K562 (cell line): ENCODE data around the gene YPEL5. TPM values are rescaled to one million over a fixed set of nuclear protein-coding genes. Genes with fewer than 3 reads are reported as not detected.

ENCODE experiments used
- ATAC-seq: fragments of 200-7000 bp; cut with Tn5 transposase; 3 replicates; pipeline ENCODE4 v1.9.1; 2020; ENCODE audit warnings: moderate library complexity
- BruUV-seq: library from RNA; stranded (reverse); fragments of 400-500 nt; replicated peaks from 2 replicates; lab custom pipeline; 2021; lab: Mats Ljungman, UMichigan
- CTCF ChIA-PET: fragments of 300-600 bp; formaldehyde crosslinking; extraction: SDS; loops from one replicate; lab custom pipeline; 2021; ENCODE audit warnings: low intra/inter-chr PET ratio; lab: Yijun Ruan, JAX
- POLR2A ChIA-PET: fragments of 300-600, 350-650 bp; sonication (Branson Sonifier 250); formaldehyde crosslinking; extraction: SDS; loops from one replicate; lab custom pipeline; 2021; ENCODE audit warnings: antibody characterized with exemption, inconsistent platforms; lab: Yijun Ruan, JAX
- DNase-seq, 4 experiments: peaks; one replicate each; pipeline versions ENCODE4 v3.0.0 to v3.0.0-alpha.2; 2011 to 2018; ENCODE audit warnings: low spot score in 3 of 4, mixed read lengths in 3 of 4; ENCODE audit errors: extremely low read depth in 1 of 4
- FAIRE-seq: peaks from 2 replicates; lab custom pipeline; 2011; peaks lifted over from hg19 to GRCh38; lab: Jason Lieb, UNC
- H2AFZ ChIP-seq: 2 replicates; pipeline ENCODE4 v1.6.0; 2011; ENCODE audit warnings: low read depth, low read length, control low read depth, inconsistent platforms
- H3K27ac ChIP-seq: fragments of 200-600 bp; 3 replicates; pipeline ENCODE4 v1.8.0; 2011; ENCODE audit warnings: low read depth, mild to moderate bottlenecking, control low read depth, inconsistent platforms, low read length, moderate library complexity, mixed read lengths; ENCODE audit errors: extremely low read depth
- H3K27me3 ChIP-seq, 2 experiments: fragments of 300-600 bp in 1 of 2; 2 replicates in 1 of 2; 3 replicates in 1 of 2; pipeline versions ENCODE4 v1.6.0 to v1.8.0; 2011; ENCODE audit warnings: inconsistent platforms in 2 of 2, low read length in 2 of 2, mild to moderate bottlenecking in 1 of 2, mixed read lengths in 1 of 2, moderate library complexity in 1 of 2; ENCODE audit not compliant: control insufficient read depth in 2 of 2, insufficient read depth in 2 of 2
- H3K36me3 ChIP-seq: fragments of 300-600 bp; 3 replicates; pipeline ENCODE4 v1.8.0; 2011; ENCODE audit warnings: mild to moderate bottlenecking, low read length, inconsistent platforms; ENCODE audit not compliant: control insufficient read depth, insufficient read depth
- H3K4me1 ChIP-seq, 2 experiments: fragments of 200-600 bp in 1 of 2; replicated peaks in 1 of 2; 2 replicates in 1 of 2; 3 replicates in 1 of 2; pipeline versions ENCODE4 v1.5.1 to v1.8.0; 2011; ENCODE audit warnings: inconsistent platforms in 2 of 2, low read length in 2 of 2, mild to moderate bottlenecking in 1 of 2, mixed read lengths in 1 of 2, moderate library complexity in 1 of 2; ENCODE audit not compliant: control insufficient read depth in 2 of 2, insufficient read depth in 2 of 2
- H3K4me2 ChIP-seq: 2 replicates; pipeline ENCODE4 v1.6.1; 2011; ENCODE audit warnings: low read length, control low read depth, inconsistent platforms, mixed read lengths; ENCODE audit not compliant: insufficient read depth
- H3K4me3 ChIP-seq: fragments of 200-600 bp; sonication (generic), shearing (Covaris generic); 2 replicates; pipeline ENCODE4 v1.5.1; 2016; ENCODE audit warnings: control low read depth, inconsistent platforms
- H3K79me2 ChIP-seq: fragments of 200-600 bp; 3 replicates; pipeline ENCODE4 v1.8.0; 2011; ENCODE audit warnings: low read length, inconsistent platforms; ENCODE audit not compliant: control insufficient read depth, insufficient read depth
- H3K9ac ChIP-seq, 2 experiments: 2 replicates each; pipeline versions ENCODE4 v1.6.0 to v1.6.1; 2011; ENCODE audit warnings: low read depth in 2 of 2, low read length in 2 of 2, control low read depth in 1 of 2, inconsistent platforms in 1 of 2, mild to moderate bottlenecking in 1 of 2, mixed read lengths in 1 of 2; ENCODE audit not compliant: insufficient read depth in 1 of 2
- H3K9me1 ChIP-seq: one replicate; pipeline ENCODE4 v1.6.0; 2011; ENCODE audit warnings: inconsistent platforms, mild to moderate bottlenecking, low read length, moderate library complexity; ENCODE audit not compliant: control insufficient read depth, insufficient read depth
- H3K9me3 ChIP-seq: replicated peaks from 2 replicates; pipeline ENCODE4 v1.5.1; 2011; ENCODE audit warnings: low read depth, low read length, inconsistent platforms; ENCODE audit not compliant: control insufficient read depth, insufficient read depth
- H4K20me1 ChIP-seq: replicated peaks from 2 replicates; pipeline ENCODE4 v1.6.1; 2011; ENCODE audit warnings: low read length, inconsistent platforms, mixed read lengths; ENCODE audit not compliant: control insufficient read depth, insufficient read depth
- CBX1 ChIP-seq: sonication (generic); IDR thresholded peaks from 2 replicates; pipeline ENCODE4 v1.6.1; 2016; ENCODE audit warnings: antibody characterized with exemption, low read depth, mild to moderate bottlenecking
- CHD2 ChIP-seq: IDR thresholded peaks from 2 replicates; pipeline ENCODE4 v1.6.1; 2011; ENCODE audit warnings: low read depth, low read length
- CSDE1 ChIP-seq, 2 experiments: fragments of 450-650 bp; IDR thresholded peaks; 2 replicates each; pipeline ENCODE4 v1.6.1; 2016; ENCODE audit warnings: mild to moderate bottlenecking in 1 of 2
- DDX20 ChIP-seq: fragments of 450-650 bp; IDR thresholded peaks from 2 replicates; pipeline ENCODE4 v1.6.1; 2016; ENCODE audit warnings: missing genetic modification characterization, low read depth, mild to moderate bottlenecking, missing compliant biosample characterization, moderate library complexity
- ELF1 ChIP-seq: fragments of 200-800 bp; sonication (Bioruptor generic); IDR thresholded peaks from 2 replicates; pipeline ENCODE4 v1.6.1; 2016; ENCODE audit warnings: missing genetic modification characterization, missing compliant biosample characterization
- FOXK1 ChIP-seq: sonication (generic); formaldehyde crosslinking; IDR thresholded peaks from 2 replicates; pipeline ENCODE4 v1.8.0; 2022; ENCODE audit warnings: missing genetic modification reagents, mild to moderate bottlenecking, borderline replicate concordance
- MLLT1 ChIP-seq, 2 experiments: fragments of 450-650 bp; IDR thresholded peaks; 2 replicates each; pipeline ENCODE4 v1.6.1; 2016
- NFIC ChIP-seq: fragments of 450-650 bp; IDR thresholded peaks from 2 replicates; pipeline ENCODE4 v1.6.1; 2017; ENCODE audit warnings: mild to moderate bottlenecking, inconsistent platforms
- PRMT5 ChIP-seq: sonication (generic); formaldehyde crosslinking; IDR thresholded peaks from 2 replicates; pipeline ENCODE4 v1.5.0; 2020; ENCODE audit warnings: missing genetic modification reagents
- PRPF4 ChIP-seq: fragments of 200-400 bp; formaldehyde crosslinking; IDR thresholded peaks from one replicate; pipeline ENCODE4 v1.6.1; 2017; ENCODE audit warnings: low read length, low read depth, mild to moderate bottlenecking; ENCODE audit not compliant: insufficient read depth, poor library complexity, severe bottlenecking
- SAFB ChIP-seq: fragments of 200-400 bp; formaldehyde crosslinking; IDR thresholded peaks from 2 replicates; pipeline ENCODE4 v1.6.1; 2017; ENCODE audit warnings: low read depth, low read length, borderline replicate concordance
- STAT5B ChIP-seq: fragments of 250-450 bp; sonication (Bioruptor Pico); IDR thresholded peaks from 2 replicates; pipeline ENCODE4 v1.8.0; 2021; ENCODE audit warnings: mild to moderate bottlenecking, inconsistent platforms
- SUPT5H ChIP-seq: fragments of 450-650 bp; IDR thresholded peaks from 2 replicates; pipeline ENCODE4 v1.6.1; 2016
- TEAD1 ChIP-seq, 2 experiments: fragments of 450-650 bp in 1 of 2; sonication (generic) in 1 of 2; formaldehyde crosslinking; IDR thresholded peaks; 2 replicates each; pipeline versions ENCODE4 v1.4.0 to v1.8.0; 2020 to 2022; ENCODE audit warnings: mild to moderate bottlenecking in 2 of 2, missing genetic modification reagents in 1 of 2
- XRCC5 ChIP-seq: fragments of 200-400 bp; formaldehyde crosslinking; IDR thresholded peaks from 2 replicates; pipeline ENCODE4 v1.6.1; 2017; ENCODE audit warnings: low read depth, mild to moderate bottlenecking, low read length
- YY1 ChIP-seq, 3 experiments: IDR thresholded peaks; 2 replicates each; pipeline ENCODE4 v1.6.1; 2011; ENCODE audit warnings: low read length in 2 of 3, mild to moderate bottlenecking in 2 of 3, moderate library complexity in 2 of 3, borderline replicate concordance in 1 of 3, control low read depth in 1 of 3, low read depth in 1 of 3; ENCODE audit not compliant: insufficient read depth in 3 of 3, insufficient replicate concordance in 2 of 3, control insufficient read depth in 1 of 3, insufficient read length in 1 of 3; ENCODE audit errors: extremely low read depth in 1 of 3
- ZBTB33 ChIP-seq: sonication (generic); formaldehyde crosslinking; IDR thresholded peaks from 2 replicates; pipeline ENCODE4 v1.8.1; 2023; ENCODE audit warnings: mild to moderate bottlenecking, missing genetic modification reagents
- ZNF347 ChIP-seq: fragments of 450-650 bp; formaldehyde crosslinking; IDR thresholded peaks from 2 replicates; pipeline ENCODE4 v1.4.0; 2020; ENCODE audit warnings: low read depth, mild to moderate bottlenecking, moderate library complexity
- WGBS: fragments of 100-300 bp; shearing (Covaris generic); methylation state at CpG from one replicate; pipeline ENCODE4 v1.1.6; 2016; ENCODE audit warnings: low coverage, mixed read lengths; ENCODE audit not compliant: insufficient coverage; ENCODE audit errors: missing lambda C conversion rate; 5-methylcytosine and 5-hydroxymethylcytosine counted together
- in situ Hi-C: fragments of 300-500 bp; cut with MboI; formaldehyde crosslinking; loops from 4 replicates; pipeline ENCODE4 v1.15.0; 2018; ENCODE audit warnings: inconsistent platforms, mixed read lengths
- intact Hi-C: fragments of 100-400 bp; cut with micrococcal nuclease; formaldehyde crosslinking; loops from 2 replicates; pipeline ENCODE4 v1.14.2; 2022
- polyA plus RNA-seq, 8 experiments: library from polyadenylated mRNA; depleted of rRNA in 4 of 8; stranded (reverse) in 5 of 8; unstranded in 3 of 8; fragments of >200 nt; fragmentation: Nextera tagmentation in 2 of 8; fragmentation: Illumina TruSeq in 1 of 8; extraction: Ambion mirVana in 2 of 8; extraction: Trizol in 1 of 8; gene quantifications; 2 replicates each; pipeline versions ENCODE4 v1.2.1 to v1.2.3, GENCODE V29; 2011 to 2014; ENCODE audit warnings: inconsistent platforms in 1 of 8, missing spikeins in 1 of 8
- total RNA-seq, 7 experiments: library from RNA; depleted of rRNA in 6 of 7; stranded (reverse); fragments of >200 nt in 6 of 7; fragmentation: Illumina TruSeq in 2 of 7; extraction: Trizol in 2 of 7; gene quantifications; 2 replicates each; pipeline versions ENCODE4 v1.2.1 to v1.2.3, GENCODE V29; 2011 to 2021; ENCODE audit warnings: low replicate concordance in 1 of 7

The YPEL5 gene
- total and polyA plus RNA-seq, 9 of the 15 experiments (the other 6 are each of a cell fraction or from before 2014, with no cell fraction given), result 5.4 to 34.4 (median 12.3) TPM

GRCh38 chr2:30115141-30115980 lies 31.4 kb upstream of the YPEL5 start:
- H3K4me2 ChIP-seq, result no peak overlapping the region
- no peak overlapping the region for H3K4me3 ChIP-seq
- peak; percentile 65 to 82 (median 71) for DNase-seq
- H3K27me3 ChIP-seq, result peaks cover 15 to 58% of the 10 kb centered on the region in 2 experiments
- no peak overlapping the region for H3K9ac ChIP-seq
- H3K36me3 ChIP-seq, result no peaks in the 10 kb centered on the region
- FAIRE-seq, result peak; percentile 98
- intact Hi-C loops, result loop anchor here (1.0 kb wide), 1 partner anchor 24 kb away; no protein-coding TSS in a partner anchor
- 11% methylated on average over 18 of the region's 19 CpGs for WGBS
- H3K4me1 ChIP-seq, result no peaks in the 10 kb centered on the region; a peak in 1 of 5 replicates
- POLR2A ChIA-PET, result no interaction called here
- in situ Hi-C loops, result no loop called here
- H3K9me1 ChIP-seq, result no peaks in the 10 kb centered on the region
- no peaks in the 10 kb centered on the region for H3K9me3 ChIP-seq
- CTCF ChIA-PET, result interaction anchor here (0.7 to 1.4 kb wide), 2 partner anchors 25 to 1881 kb away, joined by 3 to 15 read pairs; no protein-coding TSS in a partner anchor
- H2AFZ ChIP-seq, result no peak overlapping the region; the same call in 1 of the 2 replicates
- H4K20me1 ChIP-seq, result no peaks in the 10 kb centered on the region
- no peaks in the 10 kb centered on the region for H3K79me2 ChIP-seq
- no peak overlapping the region for H3K27ac ChIP-seq
- ATAC-seq, result peak; percentile 90
- BruUV-seq, result no TSS peak
- TF ChIP-seq TEAD1 (CRISPR knock-in tag; IDR thresholded peaks at IDR 0.05) (no peak), ELF1 (tag) (peak; percentile 82), SUPT5H (no peak), SAFB (no peak), DDX20 (tag) (no peak), CHD2 (no peak), PRMT5 (CRISPR knock-in tag) (no peak), PRPF4 (no peak), MLLT1 (IDR thresholded peaks at IDR 0.05) (no peak), FOXK1 (CRISPR knock-in tag) (0 out of 2 replicates have a peak, but pooled peaks have one; percentile 28), XRCC5 (0 out of 2 replicates have a peak, but pooled peaks have one; percentile 45), YY1 (IDR thresholded peaks at IDR 0.05; ENCODE audit: borderline replicate concordance in 1 of 3, control insufficient read depth in 1 of 3, extremely low read depth in 1 of 3, insufficient read depth in 3 of 3, insufficient read length in 1 of 3, insufficient replicate concordance in 2 of 3, low read depth in 1 of 3, low read length in 2 of 3) (peak in 1 of 3 experiments; percentile 13), ZBTB33 (CRISPR knock-in tag) (no peak), CBX1 (no peak), ZNF347 (CRISPR knock-in tag) (no peak), NFIC (no peak), STAT5B (no peak), CSDE1 (IDR thresholded peaks at IDR 0.05) (no peak)
